Measurements from ENCODE around the gene PLD1. TPM values are rescaled to one million over a fixed set of nuclear protein-coding genes. Genes with fewer than 3 reads are reported as not detected.

PLD1 gene
- total and polyA plus RNA-seq, 2 of the 8 experiments (the other 6 are each of a cell fraction or from before 2014, with no cell fraction given) = 1.2 to 2.6 TPM

DNA sequence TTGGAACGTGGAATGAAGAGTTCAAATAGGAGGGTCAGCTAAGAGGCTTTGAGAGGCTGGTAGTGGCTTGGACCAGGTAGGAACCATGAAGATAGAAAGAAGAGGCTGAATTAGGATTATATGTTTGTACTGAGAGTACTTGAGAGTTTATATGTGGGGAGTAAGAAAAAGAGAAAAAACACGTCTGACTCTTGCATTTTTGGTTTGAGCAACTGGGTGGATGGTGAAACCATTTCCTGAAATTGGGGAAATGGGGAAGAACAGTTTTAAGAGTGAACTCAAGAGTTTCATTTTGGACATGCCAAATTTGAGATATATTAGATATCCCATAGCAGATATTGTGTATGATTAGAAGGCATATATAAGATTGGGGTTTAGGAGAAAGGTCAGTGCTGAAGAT lies 257.2 kb downstream of the PLD1 start:
- no peaks in the 10 kb centered on the region for H3K9me3 ChIP-seq (ENCODE audit: insufficient read depth in 2 of 2, low read depth in 1 of 2, low read length in 1 of 2)
- no peak overlapping the region for H3K18ac ChIP-seq (ENCODE audit: extremely low read depth, low read length)
- FAIRE-seq = no peak
- H3K23ac ChIP-seq (ENCODE audit: insufficient read length) = no peak overlapping the region
- POLR2A ChIA-PET (ENCODE audit: partially characterized antibody) = no interaction called here
- no peaks in the 10 kb centered on the region for H3K79me1 ChIP-seq (ENCODE audit: low read depth, low read length)
- H4K5ac ChIP-seq (ENCODE audit: insufficient read length, low read depth, low read length) = no peak overlapping the region
- H2BK120ac ChIP-seq (replicated peaks; ENCODE audit: low read depth, low read length) = no peak overlapping the region
- no peak overlapping the region for H2BK15ac ChIP-seq (ENCODE audit: low read length)
- no peak overlapping the region for H3K27ac ChIP-seq (ENCODE audit: low read depth, low read length)
- no peaks in the 10 kb centered on the region for H3K36me3 ChIP-seq (ENCODE audit: control insufficient read depth in 2 of 4, insufficient read depth in 4 of 4, low read length in 3 of 4)
- no peak overlapping the region for H3K4me3 ChIP-seq (ENCODE audit: extremely low read depth in 1 of 4, insufficient read depth in 2 of 4, low read depth in 3 of 4, low read length in 4 of 4)
- H3K4me1 ChIP-seq (replicated peaks in 1 of 4; ENCODE audit: control insufficient read depth in 3 of 4, insufficient read depth in 4 of 4, low read length in 3 of 4) = no peaks in the 10 kb centered on the region
- no peak for TF ChIP-seq RXRA (IDR thresholded peaks at IDR 0.05; ENCODE audit: insufficient read depth, low read depth, low read length)
- TF ChIP-seq POLR2A (IDR thresholded peaks at IDR 0.05; ENCODE audit: control extremely low read depth in 1 of 2, low read depth in 2 of 2, low read length in 2 of 2) = no peak
- TF ChIP-seq GABPA (IDR thresholded peaks at IDR 0.05; ENCODE audit: borderline replicate concordance, insufficient read depth, low read length) = no peak
- TF ChIP-seq HDAC6 (IDR thresholded peaks at IDR 0.05; ENCODE audit: low read depth, low read length) = no peak
- TF ChIP-seq, protein P1, sequence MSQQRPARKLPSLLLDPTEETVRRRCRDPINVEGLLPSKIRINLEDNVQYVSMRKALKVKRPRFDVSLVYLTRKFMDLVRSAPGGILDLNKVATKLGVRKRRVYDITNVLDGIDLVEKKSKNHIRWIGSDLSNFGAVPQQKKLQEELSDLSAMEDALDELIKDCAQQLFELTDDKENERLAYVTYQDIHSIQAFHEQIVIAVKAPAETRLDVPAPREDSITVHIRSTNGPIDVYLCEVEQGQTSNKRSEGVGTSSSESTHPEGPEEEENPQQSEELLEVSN (IDR thresholded peaks at IDR 0.05) = no peak
- no peak overlapping the region for H2AK5ac ChIP-seq (ENCODE audit: low read depth, low read length)
- H3K4ac ChIP-seq (replicated peaks; ENCODE audit: insufficient read length, low read depth, low read length) = no peak overlapping the region
- H3K9ac ChIP-seq (replicated peaks in 1 of 4; ENCODE audit: extremely low read depth in 1 of 4, low read depth in 3 of 4, low read length in 3 of 4) = no peak overlapping the region
- H4K20me1 ChIP-seq (replicated peaks in 1 of 2; ENCODE audit: control insufficient read depth in 1 of 2, insufficient read depth in 2 of 2, low read length in 2 of 2) = no peaks in the 10 kb centered on the region
- H2BK20ac ChIP-seq (ENCODE audit: low read length) = no peak overlapping the region
- H2BK5ac ChIP-seq (ENCODE audit: low read depth, low read length) = no peak overlapping the region
- no peak overlapping the region for H2AFZ ChIP-seq (ENCODE audit: low read length)
- DNase-seq (ENCODE audit: low read depth in 1 of 2, low spot score in 2 of 2) = no peak
- 91% methylated on average over 2 of the region's 2 CpGs; no CpG with 5 or more reads in 1 of the 2 experiments for WGBS, 2 experiments (ENCODE audit: extremely low coverage in 1 of 2, insufficient coverage in 1 of 2, insufficient read length in 1 of 2, insufficient replicate concordance in 2 of 2, low coverage in 1 of 2, low lambda C conversion rate in 2 of 2, missing lambda C conversion rate in 1 of 2)
- H4K8ac ChIP-seq (ENCODE audit: extremely low read depth, insufficient read depth, low read length) = no peak overlapping the region
- H3K27me3 ChIP-seq (replicated peaks in 1 of 4; ENCODE audit: control insufficient read depth in 3 of 4, extremely low read depth in 1 of 4, insufficient read depth in 3 of 4, low read length in 3 of 4) = no peaks in the 10 kb centered on the region
- no peak overlapping the region for H2BK12ac ChIP-seq (ENCODE audit: low read depth, low read length)
- no peak overlapping the region for H3K4me2 ChIP-seq (ENCODE audit: insufficient read depth in 1 of 2, low read depth in 2 of 2, low read length in 2 of 2)
- H3K56ac ChIP-seq (replicated peaks; ENCODE audit: insufficient read length, low read depth, low read length) = no peak overlapping the region
- CTCF ChIA-PET (ENCODE audit: partially characterized antibody) = no interaction called here
- no peaks in the 10 kb centered on the region for H3K79me2 ChIP-seq (ENCODE audit: control insufficient read depth in 1 of 2, insufficient read depth in 2 of 2, low read length in 2 of 2)
- H3K23me2 ChIP-seq (ENCODE audit: low read depth, low read length) = no peaks in the 10 kb centered on the region
- H3K14ac ChIP-seq (ENCODE audit: insufficient read length) = no peak overlapping the region
- no peak overlapping the region for H4K91ac ChIP-seq (replicated peaks; ENCODE audit: insufficient read length, low read length)

All from H1 (cell line).